A549 (cell line): ENCODE results near the gene CARD9.

ENCODE experiments used
- CHD2 ChIP-seq: fragments of 150-350 bp; IDR thresholded peaks from 2 replicates; pipeline ENCODE4 v1.6.1; 2014; ENCODE audit warnings: low read length; ENCODE audit not compliant: partially characterized antibody
- HDAC2 ChIP-seq: fragments of 200-600 bp; sonication (generic); IDR thresholded peaks from 2 replicates; pipeline ENCODE4 v1.6.1; 2016
- HOXB13 ChIP-seq: fragments of 250-450 bp; sonication (Bioruptor Pico); IDR thresholded peaks from 2 replicates; pipeline ENCODE4 v1.5.0; 2020; ENCODE audit warnings: low read depth, mild to moderate bottlenecking, moderate library complexity
- JUN ChIP-seq, 2 experiments: fragments of >200 bp; sonication (Bioruptor Twin); formaldehyde crosslinking; IDR thresholded peaks; 2 replicates in 1 of 2; 3 replicates in 1 of 2; pipeline ENCODE4 v1.6.1; 2016 to 2017
- MAZ ChIP-seq: fragments of 150-350 bp; IDR thresholded peaks from 2 replicates; pipeline ENCODE4 v1.6.1; 2014; ENCODE audit warnings: antibody characterized with exemption, low read depth, low read length, borderline replicate concordance
- NFE2L2 ChIP-seq: fragments of 150-350 bp; conservative IDR thresholded peaks from 2 replicates; pipeline ENCODE4 v1.6.1; 2014; ENCODE audit warnings: low read length
- NR3C1 ChIP-seq: fragments of >200 bp; sonication (Bioruptor Twin); formaldehyde crosslinking; IDR thresholded peaks from 3 replicates; pipeline ENCODE4 v1.6.1; 2017
- POLR2A ChIP-seq: IDR thresholded peaks from 2 replicates; pipeline ENCODE4 v1.6.1; 2012; ENCODE audit warnings: mild to moderate bottlenecking, low read length
- RAD21 ChIP-seq, 2 experiments: fragments of >200 bp in 1 of 2; sonication (Bioruptor Twin) in 1 of 2; formaldehyde crosslinking in 1 of 2; IDR thresholded peaks in 1 of 2; conservative IDR thresholded peaks in 1 of 2; 2 replicates in 1 of 2; 3 replicates in 1 of 2; pipeline ENCODE4 v1.6.1; 2012 to 2018; ENCODE audit warnings: inconsistent platforms in 1 of 2
- RFX5 ChIP-seq: fragments of 450-650 bp; IDR thresholded peaks from 2 replicates; pipeline ENCODE4 v1.7.1; 2014; ENCODE audit warnings: antibody characterized with exemption, mild to moderate bottlenecking, moderate library complexity
- ZFP36 ChIP-seq: fragments of 450-650 bp; IDR thresholded peaks from 2 replicates; pipeline ENCODE4 v1.6.1; 2014; ENCODE audit warnings: borderline replicate concordance; ENCODE audit not compliant: partially characterized antibody
- TF ChIP-seq, protein P1 (sequence below): IDR thresholded peaks from 2 replicates; pipeline ENCODE4 v1.6.1; 2012
- TF ChIP-seq, protein P2 (sequence below): fragments of >200 bp; sonication (Bioruptor Twin); formaldehyde crosslinking; IDR thresholded peaks from 3 replicates; pipeline ENCODE4 v1.5.1; 2016

DNA sequence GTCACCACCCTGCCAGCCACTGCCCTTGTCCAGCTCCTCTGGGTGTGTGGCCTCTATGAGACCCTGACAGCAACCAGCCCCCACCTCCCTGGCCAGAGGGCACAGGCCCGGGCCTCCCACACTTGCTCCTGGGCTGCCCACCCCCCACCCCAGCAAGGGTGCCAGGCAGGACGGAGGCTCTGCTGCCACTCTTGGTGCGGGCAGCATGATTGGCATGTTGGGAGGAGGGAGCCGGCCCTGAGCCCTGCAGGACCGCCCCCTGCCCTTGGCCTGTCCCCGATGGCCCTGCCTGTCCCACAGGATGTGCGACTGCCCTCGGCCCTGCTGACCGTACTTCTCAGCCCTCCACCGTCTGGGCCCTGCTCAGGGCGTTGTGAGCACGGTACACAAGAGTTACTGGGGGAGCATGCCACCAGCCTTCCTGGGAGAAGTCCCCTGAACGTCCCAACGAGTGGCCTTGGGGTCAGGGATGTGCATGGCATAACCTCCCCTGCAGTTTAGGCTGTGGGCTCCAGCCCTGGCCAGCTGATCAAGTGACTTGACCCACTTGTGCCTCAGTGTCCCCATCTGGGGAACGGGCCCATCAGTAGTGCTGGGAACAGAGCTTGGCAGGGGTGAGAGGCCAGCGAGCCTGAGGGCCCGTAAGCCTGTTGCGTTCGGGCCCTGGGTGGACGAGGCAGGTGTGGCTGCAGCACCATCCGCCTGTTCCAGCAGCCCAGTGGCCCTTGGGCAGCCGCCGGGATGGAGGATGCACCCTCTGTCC lies 30.2 kb downstream of the CARD9 start:
- TF ChIP-seq, protein P1, sequence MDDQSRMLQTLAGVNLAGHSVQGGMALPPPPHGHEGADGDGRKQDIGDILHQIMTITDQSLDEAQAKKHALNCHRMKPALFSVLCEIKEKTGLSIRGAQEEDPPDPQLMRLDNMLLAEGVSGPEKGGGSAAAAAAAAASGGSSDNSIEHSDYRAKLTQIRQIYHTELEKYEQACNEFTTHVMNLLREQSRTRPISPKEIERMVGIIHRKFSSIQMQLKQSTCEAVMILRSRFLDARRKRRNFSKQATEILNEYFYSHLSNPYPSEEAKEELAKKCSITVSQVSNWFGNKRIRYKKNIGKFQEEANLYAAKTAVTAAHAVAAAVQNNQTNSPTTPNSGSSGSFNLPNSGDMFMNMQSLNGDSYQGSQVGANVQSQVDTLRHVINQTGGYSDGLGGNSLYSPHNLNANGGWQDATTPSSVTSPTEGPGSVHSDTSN, result no peak
- TF ChIP-seq, protein P2, sequence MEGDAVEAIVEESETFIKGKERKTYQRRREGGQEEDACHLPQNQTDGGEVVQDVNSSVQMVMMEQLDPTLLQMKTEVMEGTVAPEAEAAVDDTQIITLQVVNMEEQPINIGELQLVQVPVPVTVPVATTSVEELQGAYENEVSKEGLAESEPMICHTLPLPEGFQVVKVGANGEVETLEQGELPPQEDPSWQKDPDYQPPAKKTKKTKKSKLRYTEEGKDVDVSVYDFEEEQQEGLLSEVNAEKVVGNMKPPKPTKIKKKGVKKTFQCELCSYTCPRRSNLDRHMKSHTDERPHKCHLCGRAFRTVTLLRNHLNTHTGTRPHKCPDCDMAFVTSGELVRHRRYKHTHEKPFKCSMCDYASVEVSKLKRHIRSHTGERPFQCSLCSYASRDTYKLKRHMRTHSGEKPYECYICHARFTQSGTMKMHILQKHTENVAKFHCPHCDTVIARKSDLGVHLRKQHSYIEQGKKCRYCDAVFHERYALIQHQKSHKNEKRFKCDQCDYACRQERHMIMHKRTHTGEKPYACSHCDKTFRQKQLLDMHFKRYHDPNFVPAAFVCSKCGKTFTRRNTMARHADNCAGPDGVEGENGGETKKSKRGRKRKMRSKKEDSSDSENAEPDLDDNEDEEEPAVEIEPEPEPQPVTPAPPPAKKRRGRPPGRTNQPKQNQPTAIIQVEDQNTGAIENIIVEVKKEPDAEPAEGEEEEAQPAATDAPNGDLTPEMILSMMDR, result no peak
- TF ChIP-seq HDAC2, result no peak
- no peak for TF ChIP-seq RFX5
- no peak for TF ChIP-seq NFE2L2
- TF ChIP-seq HOXB13 (CRISPR knock-in tag), result no peak
- TF ChIP-seq POLR2A, result no peak
- no peak for TF ChIP-seq JUN (IDR thresholded peaks at IDR 0.05)
- TF ChIP-seq CHD2, result no peak
- no peak for TF ChIP-seq MAZ
- TF ChIP-seq NR3C1, result no peak
- TF ChIP-seq RAD21 (conservative IDR thresholded peaks at IDR 0.05 in 1 of 2, IDR thresholded peaks at IDR 0.05 in 1 of 2), result no peak
- TF ChIP-seq ZFP36, result no peak
